Neural progenitor cell (in vitro differentiated cells): ENCODE measurements around the gene HOXA2. TPM values are rescaled to one million over a fixed set of nuclear protein-coding genes. Genes with fewer than 3 reads are reported as not detected.

Experiments used
- DNase-seq: peaks from one replicate; pipeline ENCODE4 v3.0.0-alpha.2; 2016; ENCODE audit warnings: low spot score
- H2AFZ ChIP-seq: fragments of 200-600 bp; sonication (generic); replicated peaks from 2 replicates; pipeline ENCODE4 v1.6.1; 2016; ENCODE audit warnings: antibody characterized with exemption
- H3F3A ChIP-seq: fragments of 200-600 bp; sonication (generic); 2 replicates; pipeline ENCODE4 v1.6.1; 2016; ENCODE audit warnings: antibody characterized with exemption, low read depth
- H3K27ac ChIP-seq: fragments of 200-600 bp; sonication (generic); 2 replicates; pipeline ENCODE4 v1.5.1; 2016; ENCODE audit warnings: mild to moderate bottlenecking
- H3K27me3 ChIP-seq: fragments of 200-600 bp; sonication (generic); 2 replicates; pipeline ENCODE4 v1.6.1; 2016; ENCODE audit warnings: mild to moderate bottlenecking, moderate library complexity
- H3K36me3 ChIP-seq: fragments of 200-600 bp; sonication (generic); 2 replicates; pipeline ENCODE4 v1.5.1; 2016
- H3K4me1 ChIP-seq: fragments of 200-600 bp; sonication (generic); 2 replicates; pipeline ENCODE4 v1.6.1; 2016; ENCODE audit warnings: mixed run types
- H3K4me2 ChIP-seq: fragments of 200-600 bp; sonication (generic); 2 replicates; pipeline ENCODE4 v1.6.1; 2016
- H3K4me3 ChIP-seq: fragments of 200-600 bp; sonication (generic); 2 replicates; pipeline ENCODE4 v1.5.1; 2016
- H3K79me2 ChIP-seq: fragments of 200-600 bp; sonication (generic); 2 replicates; pipeline ENCODE4 v1.6.1; 2016; ENCODE audit warnings: low read depth
- H3K9ac ChIP-seq: fragments of 200-600 bp; sonication (generic); 2 replicates; pipeline ENCODE4 v1.6.1; 2016
- H3K9me3 ChIP-seq: fragments of 200-600 bp; sonication (generic); 2 replicates; pipeline ENCODE4 v1.5.1; 2016; ENCODE audit warnings: low read depth
- H4K20me1 ChIP-seq: fragments of 200-600 bp; sonication (generic); 2 replicates; pipeline ENCODE4 v1.6.1; 2016; ENCODE audit warnings: low read depth
- H3K27ac Mint-ChIP-seq: 3 replicates; pipeline ENCODE4 v1.8.0; 2021; ENCODE audit warnings: mixed read lengths
- H3K27me3 Mint-ChIP-seq: 2 replicates; pipeline ENCODE4 v1.8.0; 2022; ENCODE audit warnings: low read depth, mild to moderate bottlenecking, inconsistent platforms, moderate library complexity, mixed read lengths; ENCODE audit not compliant: insufficient read depth
- H3K36me3 Mint-ChIP-seq: 3 replicates; pipeline ENCODE4 v1.8.0; 2021; ENCODE audit warnings: mixed read lengths
- H3K4me1 Mint-ChIP-seq: 3 replicates; pipeline ENCODE4 v1.8.0; 2021; ENCODE audit warnings: mixed read lengths
- H3K4me3 Mint-ChIP-seq: 3 replicates; pipeline ENCODE4 v1.8.0; 2021; ENCODE audit warnings: mild to moderate bottlenecking, moderate library complexity, mixed read lengths
- H3K9me3 Mint-ChIP-seq: 3 replicates; pipeline ENCODE4 v1.8.0; 2020; ENCODE audit warnings: mixed read lengths
- EZH2 ChIP-seq: fragments of 200-600 bp; sonication (generic); IDR thresholded peaks from 2 replicates; pipeline ENCODE4 v1.6.1; 2017; ENCODE audit warnings: antibody characterized with exemption, mild to moderate bottlenecking, moderate library complexity
- EZH2phosphoT487 ChIP-seq: fragments of 200-600 bp; sonication (generic); IDR thresholded peaks from 2 replicates; pipeline ENCODE4 v1.6.1; 2017; ENCODE audit warnings: antibody characterized with exemption
- total RNA-seq: library from RNA; depleted of rRNA; stranded (reverse); fragments of >200 nt; gene quantifications from 2 replicates; pipeline ENCODE4 v1.2.3, GENCODE V29; 2015; ENCODE audit warnings: low replicate concordance
- TF ChIP-seq, protein P1 (sequence below): fragments of 200-600 bp; sonication (generic); IDR thresholded peaks from 2 replicates; pipeline ENCODE4 v1.5.1; 2017; ENCODE audit warnings: antibody characterized with exemption, mild to moderate bottlenecking

Gene HOXA2
- total RNA-seq, 1 donor from 2014 or later, result not detected

DNA sequence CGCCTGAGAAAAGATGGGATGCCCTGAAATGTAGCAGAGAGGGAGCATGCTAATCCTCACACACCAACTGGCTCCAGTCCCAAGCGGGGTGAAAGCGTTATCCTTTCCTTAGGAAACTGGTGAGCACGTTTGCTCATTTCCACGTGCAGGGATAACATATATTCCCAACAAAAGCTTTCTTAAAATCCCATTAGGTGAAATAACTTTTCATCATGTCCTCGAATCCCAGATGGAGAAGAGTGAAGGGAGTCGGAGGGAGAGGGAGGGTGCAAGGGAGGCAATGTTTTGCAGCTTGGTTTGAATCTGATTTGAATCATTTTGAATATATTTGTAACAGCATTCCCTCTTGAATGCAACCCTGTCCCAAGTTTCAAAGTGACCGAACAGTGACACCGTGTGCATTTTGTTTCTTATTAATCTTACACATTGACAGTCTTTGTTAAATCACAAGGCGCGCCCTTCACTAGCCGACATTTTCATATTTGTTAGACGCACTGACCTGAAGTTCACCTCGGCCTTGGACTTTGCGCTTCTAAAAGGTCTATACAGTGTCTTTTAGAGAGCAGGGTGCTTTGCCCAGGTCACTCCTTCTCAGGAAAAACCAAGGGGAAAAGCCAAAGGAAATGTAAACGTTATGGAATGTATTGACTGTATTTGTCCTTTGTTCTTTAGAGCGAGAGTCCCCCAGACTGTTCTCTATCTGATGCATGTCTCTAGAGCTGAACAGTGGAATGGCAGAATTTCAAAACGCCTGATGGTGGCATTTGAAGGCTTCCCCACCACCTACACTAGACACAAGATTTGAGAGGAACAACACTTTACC, 31.1 kb upstream of the HOXA2 start:
- Histone ChIP-seq H3K27ac (no peak overlapping the region), H3K27me3 (peaks cover 100% of the 10 kb centered on the region), H4K20me1 (peaks cover 79% of the 10 kb centered on the region), H3K4me1 (no peaks in the 10 kb centered on the region), H3K9me3 (no peaks in the 10 kb centered on the region), H3K79me2 (no peaks in the 10 kb centered on the region), H2AFZ (no peak overlapping the region), H3K4me2 (no peak overlapping the region), H3K9ac (no peak overlapping the region), H3K4me3 (no peak overlapping the region), H3F3A (no peaks in the 10 kb centered on the region), H3K36me3 (no peaks in the 10 kb centered on the region)
- H3K27ac Mint-ChIP-seq, result no peak overlapping the region
- H3K4me3 Mint-ChIP-seq, result no peak overlapping the region
- peaks cover 2% of the 10 kb centered on the region for H3K36me3 Mint-ChIP-seq
- no peaks in the 10 kb centered on the region for H3K4me1 Mint-ChIP-seq
- TF ChIP-seq, protein P1, sequence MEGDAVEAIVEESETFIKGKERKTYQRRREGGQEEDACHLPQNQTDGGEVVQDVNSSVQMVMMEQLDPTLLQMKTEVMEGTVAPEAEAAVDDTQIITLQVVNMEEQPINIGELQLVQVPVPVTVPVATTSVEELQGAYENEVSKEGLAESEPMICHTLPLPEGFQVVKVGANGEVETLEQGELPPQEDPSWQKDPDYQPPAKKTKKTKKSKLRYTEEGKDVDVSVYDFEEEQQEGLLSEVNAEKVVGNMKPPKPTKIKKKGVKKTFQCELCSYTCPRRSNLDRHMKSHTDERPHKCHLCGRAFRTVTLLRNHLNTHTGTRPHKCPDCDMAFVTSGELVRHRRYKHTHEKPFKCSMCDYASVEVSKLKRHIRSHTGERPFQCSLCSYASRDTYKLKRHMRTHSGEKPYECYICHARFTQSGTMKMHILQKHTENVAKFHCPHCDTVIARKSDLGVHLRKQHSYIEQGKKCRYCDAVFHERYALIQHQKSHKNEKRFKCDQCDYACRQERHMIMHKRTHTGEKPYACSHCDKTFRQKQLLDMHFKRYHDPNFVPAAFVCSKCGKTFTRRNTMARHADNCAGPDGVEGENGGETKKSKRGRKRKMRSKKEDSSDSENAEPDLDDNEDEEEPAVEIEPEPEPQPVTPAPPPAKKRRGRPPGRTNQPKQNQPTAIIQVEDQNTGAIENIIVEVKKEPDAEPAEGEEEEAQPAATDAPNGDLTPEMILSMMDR, result no peak
- TF ChIP-seq EZH2phosphoT487 (peak; percentile 82), EZH2 (peak; percentile 89)
- no peak for DNase-seq
- peaks cover 86% of the 10 kb centered on the region for H3K27me3 Mint-ChIP-seq
- H3K9me3 Mint-ChIP-seq, result peaks cover 21% of the 10 kb centered on the region

GRCh38 chr7:27132978-27133377, 30.5 kb upstream of the HOXA2 start:
- H4K20me1 ChIP-seq, result peaks cover 78% of the 10 kb centered on the region

GRCh38 chr7:27132214-27132613, 29.7 kb upstream of the HOXA2 start:
- Mint-ChIP-seq H3K4me3 (no peak overlapping the region), H3K4me1 (no peaks in the 10 kb centered on the region), H3K27me3 (peaks cover 86% of the 10 kb centered on the region), H3K27ac (no peak overlapping the region), H3K9me3 (peaks cover 21% of the 10 kb centered on the region), H3K36me3 (peaks cover 2% of the 10 kb centered on the region)
- no peak for DNase-seq
- H2AFZ ChIP-seq, result no peak overlapping the region
- no peak overlapping the region for H3K4me2 ChIP-seq
- H3K9ac ChIP-seq, result no peak overlapping the region
- H3K79me2 ChIP-seq, result no peaks in the 10 kb centered on the region
- H3K36me3 ChIP-seq, result no peaks in the 10 kb centered on the region
- H3K4me3 ChIP-seq, result no peak overlapping the region
- H3F3A ChIP-seq, result no peaks in the 10 kb centered on the region
- peaks cover 78% of the 10 kb centered on the region for H4K20me1 ChIP-seq
- no peaks in the 10 kb centered on the region for H3K9me3 ChIP-seq
- H3K27ac ChIP-seq, result no peak overlapping the region
- TF ChIP-seq EZH2phosphoT487, result no peak
- TF ChIP-seq, protein P1, result no peak
- no peak for TF ChIP-seq EZH2
- H3K4me1 ChIP-seq, result no peaks in the 10 kb centered on the region
- H3K27me3 ChIP-seq, result peaks cover 100% of the 10 kb centered on the region

More at GRCh38 chr7:27132978-27133377, 30.5 kb upstream of the HOXA2 start:
- no peak for DNase-seq
- Histone ChIP-seq H3K79me2 (no peaks in the 10 kb centered on the region), H3K4me2 (no peak overlapping the region), H3K4me3 (no peak overlapping the region), H3F3A (no peaks in the 10 kb centered on the region), H3K27me3 (peaks cover 100% of the 10 kb centered on the region), H3K9ac (no peak overlapping the region), H2AFZ (no peak overlapping the region), H3K27ac (no peak overlapping the region), H3K36me3 (no peaks in the 10 kb centered on the region), H3K9me3 (no peaks in the 10 kb centered on the region), H3K4me1 (no peaks in the 10 kb centered on the region)
- H3K4me1 Mint-ChIP-seq, result no peaks in the 10 kb centered on the region
- H3K9me3 Mint-ChIP-seq, result peaks cover 21% of the 10 kb centered on the region
- H3K4me3 Mint-ChIP-seq, result no peak overlapping the region
- TF ChIP-seq EZH2 (no peak), EZH2phosphoT487 (no peak)
- TF ChIP-seq, protein P1, result no peak
- H3K27ac Mint-ChIP-seq, result no peak overlapping the region
- H3K36me3 Mint-ChIP-seq, result peaks cover 2% of the 10 kb centered on the region
- peaks cover 86% of the 10 kb centered on the region for H3K27me3 Mint-ChIP-seq
